GM12874 (cell line): ENCODE results near the gene ZNF470.

Experiments used
- TF ChIP-seq, protein P1 (sequence below): IDR thresholded peaks from 2 replicates; pipeline ENCODE4 v1.5.1; 2011; ENCODE audit warnings: low read depth, mild to moderate bottlenecking, control low read depth, low read length, moderate library complexity; ENCODE audit not compliant: insufficient read depth

Gene ZNF470

DNA sequence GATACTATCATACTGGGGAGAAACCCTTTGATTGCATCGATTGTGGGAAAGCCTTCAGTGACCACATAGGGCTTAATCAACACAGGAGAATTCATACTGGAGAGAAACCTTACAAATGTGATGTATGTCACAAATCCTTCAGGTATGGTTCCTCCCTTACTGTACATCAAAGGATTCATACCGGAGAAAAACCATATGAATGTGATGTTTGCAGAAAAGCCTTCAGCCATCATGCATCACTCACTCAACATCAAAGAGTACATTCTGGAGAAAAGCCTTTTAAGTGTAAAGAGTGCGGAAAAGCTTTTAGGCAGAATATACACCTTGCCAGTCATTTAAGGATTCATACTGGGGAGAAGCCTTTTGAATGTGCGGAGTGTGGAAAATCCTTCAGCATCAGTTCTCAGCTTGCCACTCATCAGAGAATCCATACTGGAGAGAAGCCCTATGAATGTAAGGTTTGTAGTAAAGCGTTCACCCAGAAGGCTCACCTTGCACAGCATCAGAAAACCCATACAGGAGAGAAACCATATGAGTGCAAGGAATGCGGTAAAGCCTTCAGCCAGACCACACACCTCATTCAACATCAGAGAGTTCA is 12.9 kb upstream of the ZNF470 start:
- TF ChIP-seq, protein P1, sequence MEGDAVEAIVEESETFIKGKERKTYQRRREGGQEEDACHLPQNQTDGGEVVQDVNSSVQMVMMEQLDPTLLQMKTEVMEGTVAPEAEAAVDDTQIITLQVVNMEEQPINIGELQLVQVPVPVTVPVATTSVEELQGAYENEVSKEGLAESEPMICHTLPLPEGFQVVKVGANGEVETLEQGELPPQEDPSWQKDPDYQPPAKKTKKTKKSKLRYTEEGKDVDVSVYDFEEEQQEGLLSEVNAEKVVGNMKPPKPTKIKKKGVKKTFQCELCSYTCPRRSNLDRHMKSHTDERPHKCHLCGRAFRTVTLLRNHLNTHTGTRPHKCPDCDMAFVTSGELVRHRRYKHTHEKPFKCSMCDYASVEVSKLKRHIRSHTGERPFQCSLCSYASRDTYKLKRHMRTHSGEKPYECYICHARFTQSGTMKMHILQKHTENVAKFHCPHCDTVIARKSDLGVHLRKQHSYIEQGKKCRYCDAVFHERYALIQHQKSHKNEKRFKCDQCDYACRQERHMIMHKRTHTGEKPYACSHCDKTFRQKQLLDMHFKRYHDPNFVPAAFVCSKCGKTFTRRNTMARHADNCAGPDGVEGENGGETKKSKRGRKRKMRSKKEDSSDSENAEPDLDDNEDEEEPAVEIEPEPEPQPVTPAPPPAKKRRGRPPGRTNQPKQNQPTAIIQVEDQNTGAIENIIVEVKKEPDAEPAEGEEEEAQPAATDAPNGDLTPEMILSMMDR: no peak

DNA sequence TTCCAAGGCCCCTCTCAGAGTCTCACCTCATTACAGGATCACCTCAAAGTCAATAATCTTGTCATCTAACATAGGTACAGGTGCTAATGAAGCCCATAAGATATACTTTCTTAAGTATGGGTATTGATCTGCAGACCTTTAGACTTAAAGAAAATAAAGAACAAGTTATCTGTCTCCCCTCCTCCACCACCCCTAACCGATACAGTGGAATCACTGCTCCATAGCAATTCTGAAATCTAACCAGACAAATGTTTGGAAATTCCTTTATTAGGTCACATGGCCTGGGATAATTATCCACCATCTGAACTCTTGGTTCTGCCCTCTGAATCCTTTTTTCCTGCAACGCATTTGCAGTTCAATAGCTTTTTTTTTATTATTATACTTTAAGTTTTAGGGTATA is 4.5 kb upstream of the ZNF470 start:
- TF ChIP-seq, protein P1: no peak

DNA sequence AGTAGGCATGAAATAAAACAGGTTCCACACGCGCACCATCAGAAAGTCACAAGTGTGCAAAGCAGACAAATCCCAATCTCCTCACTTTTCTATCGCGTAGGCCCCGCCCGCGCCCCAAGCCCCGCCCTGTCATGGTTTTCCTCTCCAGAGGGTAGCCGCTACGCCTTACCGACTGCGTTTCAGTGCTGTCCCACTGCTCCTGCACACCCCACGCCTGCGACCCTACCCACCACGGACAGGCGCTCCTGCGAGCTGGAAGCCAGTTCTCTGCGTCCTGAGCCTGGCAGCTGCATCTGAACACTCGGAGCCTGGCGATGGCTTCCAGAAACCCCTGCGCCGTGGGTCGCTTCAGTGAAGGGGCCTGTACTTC is 379 bp upstream of the ZNF470 start:
- TF ChIP-seq, protein P1: no peak

DNA sequence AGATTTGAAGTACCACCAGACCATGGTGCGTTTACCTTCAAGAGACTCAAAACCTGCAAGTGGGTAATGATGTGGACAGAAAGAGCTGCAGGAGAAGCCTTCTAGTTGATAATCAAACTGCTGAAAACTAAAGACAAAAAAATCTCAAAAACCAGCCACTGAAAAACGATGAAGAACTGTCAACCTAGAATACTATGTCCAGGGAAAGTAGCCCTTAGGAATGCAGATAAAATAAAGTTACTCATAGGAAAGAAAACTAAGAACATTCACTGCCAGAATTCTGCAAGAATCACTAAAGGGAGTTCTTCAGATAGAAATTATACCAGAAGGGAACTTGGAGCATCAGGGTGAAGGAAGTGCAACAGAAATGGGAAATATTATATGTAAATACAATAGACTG is 5.3 kb downstream of the ZNF470 start:
- TF ChIP-seq, protein P1: no peak

DNA sequence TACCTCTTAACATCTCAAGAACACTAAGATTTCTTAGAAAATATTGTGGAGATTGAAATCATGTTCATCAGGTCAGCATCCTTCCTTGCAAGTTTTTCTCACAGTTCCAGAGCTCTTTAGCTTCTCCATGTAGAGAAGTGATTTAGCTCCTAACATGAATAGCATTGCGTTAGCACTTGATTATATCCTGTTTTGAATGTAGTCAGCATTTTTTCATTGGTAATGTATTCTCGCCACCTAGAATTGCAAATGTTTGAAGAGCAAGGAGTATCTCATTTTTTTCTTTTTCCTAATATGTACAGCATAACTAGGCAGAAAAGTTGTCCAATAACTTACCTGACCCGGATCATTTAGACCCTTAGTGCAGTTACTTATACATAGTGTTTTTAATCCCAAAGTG is 6.6 kb downstream of the ZNF470 start:
- TF ChIP-seq, protein P1: no peak

DNA sequence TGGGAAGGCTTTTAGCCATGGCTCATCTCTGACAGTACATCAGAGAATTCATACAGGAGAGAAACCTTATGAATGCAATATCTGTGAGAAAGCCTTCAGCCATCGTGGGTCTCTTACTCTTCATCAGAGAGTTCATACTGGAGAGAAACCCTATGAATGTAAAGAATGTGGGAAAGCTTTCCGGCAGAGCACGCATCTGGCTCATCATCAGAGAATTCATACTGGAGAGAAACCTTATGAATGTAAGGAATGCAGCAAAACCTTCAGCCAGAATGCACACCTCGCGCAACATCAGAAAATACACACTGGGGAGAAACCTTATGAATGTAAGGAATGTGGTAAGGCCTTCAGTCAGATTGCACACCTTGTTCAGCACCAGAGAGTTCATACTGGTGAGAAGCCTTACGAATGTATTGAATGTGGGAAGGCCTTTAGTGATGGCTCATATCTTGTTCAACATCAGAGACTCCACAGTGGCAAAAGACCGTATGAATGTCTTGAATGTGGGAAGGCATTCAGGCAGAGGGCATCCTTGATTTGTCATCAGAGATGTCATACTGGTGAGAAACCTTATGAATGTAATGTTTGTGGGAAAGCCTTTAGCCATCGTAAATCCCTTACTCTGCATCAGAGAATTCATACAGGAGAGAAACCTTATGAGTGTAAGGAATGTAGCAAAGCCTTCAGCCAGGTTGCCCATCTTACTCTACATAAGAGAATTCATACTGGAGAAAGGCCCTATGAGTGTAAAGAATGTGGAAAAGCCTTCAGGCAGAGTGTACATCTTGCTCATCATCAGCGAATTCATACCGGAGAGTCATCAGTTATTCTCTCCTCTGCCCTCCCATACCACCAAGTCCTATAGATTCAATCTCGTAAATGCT is 10.7 kb downstream of the ZNF470 start:
- TF ChIP-seq, protein P1: no peak

DNA sequence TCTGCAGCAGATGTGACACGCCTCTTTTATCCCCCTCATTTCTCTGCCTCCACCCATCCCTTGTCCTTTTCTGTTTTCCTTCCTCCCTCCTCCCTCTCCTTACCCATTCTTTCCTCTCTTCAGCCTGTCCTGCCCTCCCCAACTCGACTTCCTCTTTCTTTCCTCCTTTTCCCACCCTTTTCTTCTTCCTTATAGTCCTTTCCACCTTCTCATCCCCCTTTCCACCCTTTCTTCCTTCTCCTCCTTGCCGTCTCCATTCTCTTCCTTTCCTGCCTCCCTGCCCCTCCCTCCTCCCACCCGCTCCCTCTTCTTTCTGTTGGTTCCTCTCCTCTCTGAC is 27.1 kb downstream of the ZNF470 start:
- TF ChIP-seq, protein P1: no peak
